ENCODE measurements around the gene LTF.

Gene LTF

DNA sequence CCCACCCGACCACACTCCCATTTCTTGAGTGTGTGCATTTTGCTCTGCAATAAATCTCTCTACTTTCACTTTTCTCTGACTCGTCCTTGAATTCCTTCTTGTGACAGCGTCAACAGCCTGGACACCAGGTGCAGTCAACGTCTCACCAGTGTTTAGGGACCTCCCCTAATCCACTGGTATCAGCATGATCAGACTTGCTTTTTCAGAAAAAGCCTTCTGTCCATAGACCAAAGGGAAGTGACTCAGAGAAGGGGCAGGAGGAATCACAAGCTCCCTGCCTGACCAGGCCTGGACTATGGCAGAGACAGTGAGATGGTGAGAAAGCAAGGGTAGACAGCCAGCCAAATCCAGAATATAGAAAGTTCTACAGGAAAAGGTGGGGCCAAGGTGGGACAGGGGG lies 78.5 kb downstream of the LTF start:
- ChIA-PET CTCF (interaction anchor here (0.6 kb wide), 2 partner anchors 10 to 12 kb away, joined by 3 to 4 read pairs; no protein-coding TSS in a partner anchor), POLR2A (no interaction called here)

More for the DNA sequence above, 78.5 kb downstream of the LTF start:
- TF ChIP-seq ZNF175 (tag by site-specific recombination; IDR thresholded peaks at IDR 0.05) = no peak
- no peak for TF ChIP-seq GLI4 (tag by site-specific recombination; IDR thresholded peaks at IDR 0.05)
- no peak for TF ChIP-seq ZNF157 (tag by site-specific recombination; IDR thresholded peaks at IDR 0.05)
- TF ChIP-seq ZFP41 (tag by site-specific recombination; IDR thresholded peaks at IDR 0.05; ENCODE audit: borderline replicate concordance) = no peak
- no peak for TF ChIP-seq ZNF701 (tag by site-specific recombination; IDR thresholded peaks at IDR 0.05)
- TF ChIP-seq, protein P1, sequence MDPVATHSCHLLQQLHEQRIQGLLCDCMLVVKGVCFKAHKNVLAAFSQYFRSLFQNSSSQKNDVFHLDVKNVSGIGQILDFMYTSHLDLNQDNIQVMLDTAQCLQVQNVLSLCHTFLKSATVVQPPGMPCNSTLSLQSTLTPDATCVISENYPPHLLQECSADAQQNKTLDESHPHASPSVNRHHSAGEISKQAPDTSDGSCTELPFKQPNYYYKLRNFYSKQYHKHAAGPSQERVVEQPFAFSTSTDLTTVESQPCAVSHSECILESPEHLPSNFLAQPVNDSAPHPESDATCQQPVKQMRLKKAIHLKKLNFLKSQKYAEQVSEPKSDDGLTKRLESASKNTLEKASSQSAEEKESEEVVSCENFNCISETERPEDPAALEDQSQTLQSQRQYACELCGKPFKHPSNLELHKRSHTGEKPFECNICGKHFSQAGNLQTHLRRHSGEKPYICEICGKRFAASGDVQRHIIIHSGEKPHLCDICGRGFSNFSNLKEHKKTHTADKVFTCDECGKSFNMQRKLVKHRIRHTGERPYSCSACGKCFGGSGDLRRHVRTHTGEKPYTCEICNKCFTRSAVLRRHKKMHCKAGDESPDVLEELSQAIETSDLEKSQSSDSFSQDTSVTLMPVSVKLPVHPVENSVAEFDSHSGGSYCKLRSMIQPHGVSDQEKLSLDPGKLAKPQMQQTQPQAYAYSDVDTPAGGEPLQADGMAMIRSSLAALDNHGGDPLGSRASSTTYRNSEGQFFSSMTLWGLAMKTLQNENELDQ (tag by site-specific recombination; IDR thresholded peaks at IDR 0.05; ENCODE audit: low read depth) = no peak
- no peak for TF ChIP-seq KLF10 (tag by site-specific recombination; IDR thresholded peaks at IDR 0.05)
- no peak for TF ChIP-seq ZNF629 (tag by site-specific recombination; IDR thresholded peaks at IDR 0.05)
- no peak for TF ChIP-seq ZNF19 (tag by site-specific recombination; IDR thresholded peaks at IDR 0.05; ENCODE audit: low read depth)
- TF ChIP-seq HOXC10 (CRISPR knock-in tag; IDR thresholded peaks at IDR 0.05) = no peak
- H3K27ac ChIP-seq (ENCODE audit: extremely low read depth, low read depth, low read length) = no peak overlapping the region
- no peaks in the 10 kb centered on the region for H3K4me1 ChIP-seq (ENCODE audit: control insufficient read depth, insufficient read depth, low read length)
- H3K9me3 ChIP-seq (ENCODE audit: control insufficient read depth, insufficient read depth, low read depth, low read length) = no peaks in the 10 kb centered on the region
- no peak overlapping the region for H3K4me3 ChIP-seq (ENCODE audit: low read depth, low read length)
- H3K36me3 ChIP-seq (ENCODE audit: control insufficient read depth in 2 of 2, insufficient read depth in 1 of 2, low read length in 2 of 2) = no peaks in the 10 kb centered on the region
